Measurements from ENCODE around the gene CNGA1.

CNGA1 gene

GRCh38 chr4:47907089-47907646 lies 109.3 kb downstream of the CNGA1 start:
- DNase-seq (ENCODE audit: low read depth in 2 of 2) = no peak

- DNase-seq (ENCODE audit: low read depth in 2 of 2) = no peak
Observed at GRCh38 chr4:47899639-47900038, 116.8 kb downstream of the CNGA1 start.

- DNase-seq (ENCODE audit: low read depth in 2 of 2) = no peak
Observed at GRCh38 chr4:47891928-47892327, 124.6 kb downstream of the CNGA1 start.
